GM19455 (cell line): Measurements from ENCODE around the gene MME.
"Not testable (repeated sequence)": the region's sequence is repeated elsewhere in the genome, so short reads cannot be mapped to it uniquely, and the experiment has no call there.

ENCODE experiments used
- ATAC-seq: cut with Tn5 transposase; IDR thresholded peaks from one replicate; pipeline ENCODE4 v1.9.1; 2021; ENCODE audit not compliant: unreplicated experiment

Gene MME

GRCh38 chr3:155190691-155191090 lies 110.6 kb downstream of the MME start:
- no peak for ATAC-seq

- no peak for ATAC-seq
Observed at GRCh38 chr3:155192957-155193746, 113.0 kb downstream of the MME start.

GRCh38 chr3:155193868-155194267 lies 113.7 kb downstream of the MME start:
- no peak for ATAC-seq

- no peak for ATAC-seq
Observed at GRCh38 chr3:155194973-155195957, 115.1 kb downstream of the MME start.

GRCh38 chr3:155196131-155197021 lies 116.3 kb downstream of the MME start:
- no peak for ATAC-seq

GRCh38 chr3:155197786-155198185 lies 117.7 kb downstream of the MME start:
- ATAC-seq: no peak

- no peak for ATAC-seq
Observed at GRCh38 chr3:155202626-155203025, 122.5 kb downstream of the MME start.

- ATAC-seq: no peak
Observed at GRCh38 chr3:155204851-155205250, 124.7 kb downstream of the MME start.

- no peak for ATAC-seq
Observed at GRCh38 chr3:155208183-155208800, 128.2 kb downstream of the MME start.

GRCh38 chr3:155210736-155211135 lies 130.6 kb downstream of the MME start:
- no peak for ATAC-seq

GRCh38 chr3:155211266-155211665 lies 131.1 kb downstream of the MME start:
- ATAC-seq: no peak

GRCh38 chr3:155211940-155212339 lies 131.8 kb downstream of the MME start:
- no peak for ATAC-seq

GRCh38 chr3:155216007-155216406 lies 135.9 kb downstream of the MME start:
- not testable (repeated sequence) for ATAC-seq

GRCh38 chr3:155217591-155217990 lies 137.5 kb downstream of the MME start:
- ATAC-seq: no peak

- no peak for ATAC-seq
Observed at GRCh38 chr3:155218462-155218861, 138.3 kb downstream of the MME start.

- no peak for ATAC-seq
Observed at GRCh38 chr3:155219106-155219505, 139.0 kb downstream of the MME start.

GRCh38 chr3:155225417-155225816 lies 145.3 kb downstream of the MME start:
- no peak for ATAC-seq

GRCh38 chr3:155227141-155227540 lies 147.0 kb downstream of the MME start:
- ATAC-seq: no peak

GRCh38 chr3:155228676-155229075 lies 148.6 kb downstream of the MME start:
- no peak for ATAC-seq

- ATAC-seq: no peak
Observed at GRCh38 chr3:155229086-155229485, 149.0 kb downstream of the MME start.
